ENCODE results near the gene XIAP.

DNA sequence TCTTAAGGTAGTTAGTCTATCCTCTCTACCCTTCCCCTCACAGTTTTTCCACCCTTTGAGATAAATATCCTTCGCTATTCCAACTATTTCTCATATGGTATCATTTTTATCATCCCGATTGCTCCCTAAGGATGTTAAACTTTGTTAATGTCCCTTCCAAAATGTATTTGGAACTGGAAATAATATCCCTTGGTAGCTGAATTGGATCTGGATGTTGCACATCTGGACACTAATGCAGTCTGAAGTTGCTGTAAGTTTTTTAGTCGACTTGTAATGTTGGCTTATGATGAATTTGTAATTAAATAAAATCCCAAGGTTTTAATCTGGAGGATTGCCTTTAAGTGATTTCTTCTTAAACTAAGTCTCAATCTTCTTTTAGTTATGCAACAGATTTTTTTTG is 22.5 kb downstream of the XIAP start:
- TF ChIP-seq, protein P1, sequence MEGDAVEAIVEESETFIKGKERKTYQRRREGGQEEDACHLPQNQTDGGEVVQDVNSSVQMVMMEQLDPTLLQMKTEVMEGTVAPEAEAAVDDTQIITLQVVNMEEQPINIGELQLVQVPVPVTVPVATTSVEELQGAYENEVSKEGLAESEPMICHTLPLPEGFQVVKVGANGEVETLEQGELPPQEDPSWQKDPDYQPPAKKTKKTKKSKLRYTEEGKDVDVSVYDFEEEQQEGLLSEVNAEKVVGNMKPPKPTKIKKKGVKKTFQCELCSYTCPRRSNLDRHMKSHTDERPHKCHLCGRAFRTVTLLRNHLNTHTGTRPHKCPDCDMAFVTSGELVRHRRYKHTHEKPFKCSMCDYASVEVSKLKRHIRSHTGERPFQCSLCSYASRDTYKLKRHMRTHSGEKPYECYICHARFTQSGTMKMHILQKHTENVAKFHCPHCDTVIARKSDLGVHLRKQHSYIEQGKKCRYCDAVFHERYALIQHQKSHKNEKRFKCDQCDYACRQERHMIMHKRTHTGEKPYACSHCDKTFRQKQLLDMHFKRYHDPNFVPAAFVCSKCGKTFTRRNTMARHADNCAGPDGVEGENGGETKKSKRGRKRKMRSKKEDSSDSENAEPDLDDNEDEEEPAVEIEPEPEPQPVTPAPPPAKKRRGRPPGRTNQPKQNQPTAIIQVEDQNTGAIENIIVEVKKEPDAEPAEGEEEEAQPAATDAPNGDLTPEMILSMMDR (IDR thresholded peaks at IDR 0.05): no peak
- no peak for TF ChIP-seq EP300 (IDR thresholded peaks at IDR 0.05; ENCODE audit: low read depth)
- TF ChIP-seq POLR2A (IDR thresholded peaks at IDR 0.05): no peak
- TF ChIP-seq POLR2AphosphoS5 (IDR thresholded peaks at IDR 0.05): no peak

Measured in transverse colon (tissue), 4 donors.